Activated CD4-positive, alpha-beta T cell treated with anti-CD3 and anti-CD28 coated beads, Interleukin-10, Interleukin-2, amounts not matched to agents 100 ng/mL and 50 ng/mL, durations not matched to agents 16 hours and 8 hours (primary cell): ENCODE results near the gene KIAA0319L.
"Not testable (repeated sequence)": the region's sequence is repeated elsewhere in the genome, so short reads cannot be mapped to it uniquely, and the experiment has no call there.

Source experiments
- DNase-seq: peaks from one replicate; pipeline ENCODE4 v3.0.0-alpha.2; 2020

KIAA0319L gene

DNA sequence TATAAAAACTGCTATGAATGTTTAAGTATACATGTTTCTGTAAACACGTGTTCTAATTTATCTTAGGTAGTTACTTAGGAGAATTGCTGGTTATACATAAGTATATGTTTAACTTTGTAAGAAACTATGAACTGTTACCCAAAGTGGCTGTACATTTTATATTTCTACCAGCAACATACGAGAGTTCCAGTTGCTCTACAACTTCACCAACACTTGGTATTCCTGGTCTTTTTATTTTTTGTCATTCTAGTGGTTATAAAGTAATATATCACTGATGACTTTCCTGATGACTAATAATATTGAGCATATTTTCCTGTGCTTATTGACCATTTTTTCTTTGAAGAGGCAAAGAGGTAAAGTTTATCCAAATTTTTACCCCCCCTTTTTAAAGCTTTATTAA is 76.0 kb downstream of the KIAA0319L start:
- no peak for DNase-seq

DNA sequence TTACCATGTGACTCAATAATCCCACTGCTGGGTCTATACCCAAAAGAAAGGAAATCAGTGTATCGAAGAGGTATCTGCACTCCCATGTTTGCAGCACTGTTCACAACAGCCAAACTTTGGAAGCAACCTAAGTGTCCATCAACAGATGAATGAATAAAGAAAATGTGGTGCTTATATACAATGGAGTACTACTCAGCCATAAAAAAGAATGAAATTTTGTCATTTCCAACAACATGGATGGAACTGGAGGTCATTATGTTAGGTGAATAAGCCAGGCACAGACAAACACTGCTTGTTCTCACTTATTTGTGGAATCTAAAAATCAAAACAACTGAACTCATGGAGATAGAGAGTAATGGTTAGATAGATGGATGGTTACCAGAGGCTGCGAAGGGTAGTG is 79.3 kb downstream of the KIAA0319L start:
- no peak for DNase-seq

DNA sequence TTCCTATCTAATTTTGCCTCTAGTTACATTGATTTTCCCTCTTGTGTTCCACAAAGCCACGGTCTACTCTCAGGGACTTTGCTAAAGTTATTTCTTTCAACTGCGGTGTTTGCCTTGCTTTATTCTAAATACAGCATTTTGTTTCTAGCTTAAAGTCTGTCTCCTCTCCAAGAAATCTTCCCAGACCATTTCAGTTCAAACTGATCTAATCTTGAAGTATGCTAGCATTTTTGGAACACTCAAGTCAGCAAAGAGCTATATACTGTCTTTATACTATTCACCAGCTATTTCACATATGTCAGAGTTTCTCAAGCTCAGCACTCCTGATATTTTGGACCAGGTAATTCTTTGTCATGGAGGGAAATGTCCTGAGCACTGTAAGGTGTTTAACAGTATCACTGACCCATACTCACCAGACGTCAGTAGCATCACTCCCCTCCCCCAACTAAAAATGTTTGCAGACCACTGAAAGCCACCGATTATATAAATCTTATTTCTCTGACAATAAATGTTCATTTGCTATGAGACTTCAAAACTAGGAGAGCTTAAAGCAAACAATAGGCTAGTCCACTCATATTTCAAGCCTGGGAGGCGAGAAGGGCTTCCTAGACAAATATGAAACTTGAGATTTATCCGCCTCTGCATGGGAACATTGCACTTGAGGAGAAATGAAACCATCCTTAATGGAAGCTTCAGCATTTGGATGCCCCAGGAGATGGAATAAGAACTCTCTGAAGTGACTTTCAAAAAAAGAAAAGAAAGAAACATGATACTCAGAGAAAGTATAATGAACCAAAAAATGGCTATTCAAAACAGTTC is 81.1 kb downstream of the KIAA0319L start:
- no peak for DNase-seq

DNA sequence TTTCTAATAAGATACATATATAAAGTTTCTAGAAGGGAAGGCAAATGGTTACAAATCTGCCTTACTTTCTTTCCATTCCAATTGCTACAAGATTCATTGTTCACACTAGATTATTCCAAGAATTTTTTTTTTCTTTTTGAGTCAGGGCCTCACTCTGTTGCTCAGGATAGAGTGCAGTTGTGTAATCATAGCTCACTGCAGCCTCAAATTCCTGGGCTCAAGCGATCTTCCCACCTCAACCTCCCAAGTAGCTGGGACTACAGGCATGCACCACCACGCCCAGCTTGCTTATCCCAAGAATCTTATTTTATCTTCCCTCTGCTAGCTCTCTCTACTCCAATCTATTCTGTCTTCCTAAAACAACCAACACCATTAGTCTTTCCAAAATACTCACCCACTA is 81.8 kb downstream of the KIAA0319L start:
- no peak for DNase-seq

DNA sequence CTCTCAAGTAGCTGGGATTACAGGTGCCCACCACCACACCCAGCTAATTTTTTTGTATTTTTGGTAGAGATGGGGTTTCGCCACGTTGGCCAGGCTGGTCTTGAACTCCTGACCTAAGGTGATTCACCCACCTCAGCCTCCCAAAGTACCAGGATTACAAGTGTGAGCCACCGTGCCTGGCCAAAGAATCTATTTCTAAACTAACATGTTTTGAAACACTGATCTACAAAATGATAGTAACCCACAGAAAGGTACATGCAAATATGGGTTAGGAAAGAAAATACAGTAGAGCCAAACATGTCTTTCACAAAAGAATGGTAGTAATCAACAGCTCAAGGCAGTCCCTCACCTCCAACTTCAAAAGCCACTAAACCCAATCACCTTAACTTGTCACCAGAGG is 84.0 kb downstream of the KIAA0319L start:
- not testable (repeated sequence) for DNase-seq

DNA sequence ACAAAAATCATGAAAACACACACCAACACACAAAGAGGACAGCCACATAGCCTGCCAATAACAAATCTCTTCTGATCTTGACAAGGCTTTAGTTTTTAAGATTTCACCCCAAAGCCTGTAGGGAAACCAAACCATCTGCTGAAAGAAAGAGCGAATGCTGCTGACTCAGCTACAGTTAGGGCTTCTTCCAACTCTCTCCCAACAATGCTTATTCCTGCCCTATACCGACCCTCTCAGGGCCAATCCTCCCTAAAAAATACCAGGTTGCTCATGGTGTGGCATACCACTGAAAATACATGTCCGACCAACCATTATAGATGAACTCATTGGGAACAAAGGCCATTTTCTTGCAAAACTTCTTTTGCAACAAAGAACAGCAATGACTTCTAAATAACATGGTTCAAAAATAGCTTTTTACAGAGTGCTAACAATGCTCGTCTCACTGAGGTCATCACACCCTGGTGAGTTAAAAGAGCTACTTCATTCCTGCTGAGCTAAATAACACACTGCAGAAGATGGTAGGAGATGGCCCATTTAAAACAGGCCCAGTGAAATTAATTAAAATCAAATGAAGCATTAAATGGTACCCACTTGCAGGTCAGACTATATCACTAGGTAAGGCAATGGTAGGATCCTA is 86.1 kb downstream of the KIAA0319L start:
- DNase-seq = no peak

DNA sequence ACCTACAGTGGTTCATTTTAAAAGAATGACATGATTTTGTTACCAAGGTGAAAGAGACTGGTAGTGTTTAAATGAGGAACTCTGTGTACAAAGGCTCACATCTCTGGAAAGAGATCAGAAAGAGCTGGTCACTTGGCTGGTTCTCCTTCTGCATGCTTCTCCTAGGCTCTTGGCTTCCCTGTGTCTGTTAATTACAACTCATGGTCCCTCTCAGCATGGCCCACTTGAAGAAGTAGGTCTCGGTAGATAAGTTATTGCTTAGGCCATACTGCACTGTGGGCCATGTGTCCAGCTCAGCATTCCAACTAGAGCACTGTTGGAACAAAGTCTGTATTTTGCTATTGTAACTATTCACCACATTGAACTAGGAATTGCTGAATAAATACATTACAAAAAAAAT is 91.1 kb downstream of the KIAA0319L start:
- DNase-seq = no peak

DNA sequence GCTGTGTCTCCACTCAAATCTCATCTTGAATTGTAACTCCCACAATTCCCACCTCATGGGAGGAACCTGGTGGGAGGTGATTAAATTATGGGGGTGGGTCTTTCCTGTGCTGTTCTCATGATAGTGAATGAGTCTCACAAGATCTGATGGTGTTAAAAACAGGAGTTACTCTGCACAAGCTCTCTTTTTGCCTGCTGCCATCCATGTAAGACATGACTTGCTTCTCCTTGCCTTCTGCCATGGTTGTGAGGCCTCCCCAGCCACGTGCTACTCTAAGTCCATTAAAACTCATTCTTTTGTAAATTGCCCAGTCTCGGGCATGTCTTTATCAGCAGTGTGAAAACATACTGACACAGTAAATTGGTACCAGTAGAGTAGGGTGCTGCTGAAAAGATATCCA is 93.5 kb downstream of the KIAA0319L start:
- not testable (repeated sequence) for DNase-seq

DNA sequence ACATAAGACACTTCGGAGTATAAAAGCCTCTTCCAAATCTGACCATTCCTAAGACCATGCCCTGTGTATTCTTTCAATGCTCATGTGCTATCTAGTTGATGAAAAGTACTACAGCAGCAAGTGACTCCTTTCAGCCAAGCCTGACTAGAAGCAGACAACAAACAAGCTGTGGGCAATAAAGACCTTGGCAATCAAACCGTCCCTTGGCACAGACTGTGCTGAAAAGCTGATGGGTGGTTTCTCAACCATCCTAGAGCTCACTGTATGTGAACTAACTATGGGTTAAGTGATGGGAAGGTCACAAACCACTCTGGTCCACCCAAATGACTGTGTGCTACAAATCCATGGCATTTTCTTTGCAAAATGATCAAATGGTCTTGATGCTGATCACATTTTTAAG is 94.0 kb downstream of the KIAA0319L start:
- DNase-seq = no peak

DNA sequence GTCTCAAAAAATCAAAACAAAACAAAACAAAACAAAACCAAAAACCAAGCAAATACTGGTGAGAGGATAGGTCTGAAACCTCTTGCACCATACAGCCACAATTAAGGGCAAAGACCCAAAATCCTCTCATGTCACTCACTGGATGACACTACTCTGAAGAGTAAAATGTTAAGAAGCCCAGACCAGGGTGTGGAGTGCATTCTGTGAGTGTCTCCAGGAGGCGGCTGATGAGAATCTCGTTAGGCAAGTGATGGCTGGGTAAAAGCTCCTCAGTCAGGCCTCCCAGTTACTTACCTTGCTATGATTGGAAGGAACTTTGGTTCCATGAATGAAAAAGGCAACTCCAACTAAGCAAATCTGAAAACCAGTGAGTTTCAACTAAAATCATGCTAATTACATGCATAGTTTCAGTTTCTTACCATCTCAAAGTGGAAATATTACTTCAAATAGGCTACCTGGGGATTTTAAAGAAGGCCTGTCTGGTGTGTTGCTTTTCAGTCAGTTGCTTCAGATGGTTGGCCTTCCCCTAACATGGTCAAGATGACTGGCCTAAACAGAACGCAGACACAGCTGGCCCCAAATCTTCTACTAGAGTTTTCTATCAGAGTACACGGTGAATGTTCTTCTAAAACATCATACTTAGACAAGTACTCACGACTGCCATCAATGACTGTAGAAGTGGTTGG is 95.1 kb downstream of the KIAA0319L start:
- DNase-seq = peak; percentile 27

DNA sequence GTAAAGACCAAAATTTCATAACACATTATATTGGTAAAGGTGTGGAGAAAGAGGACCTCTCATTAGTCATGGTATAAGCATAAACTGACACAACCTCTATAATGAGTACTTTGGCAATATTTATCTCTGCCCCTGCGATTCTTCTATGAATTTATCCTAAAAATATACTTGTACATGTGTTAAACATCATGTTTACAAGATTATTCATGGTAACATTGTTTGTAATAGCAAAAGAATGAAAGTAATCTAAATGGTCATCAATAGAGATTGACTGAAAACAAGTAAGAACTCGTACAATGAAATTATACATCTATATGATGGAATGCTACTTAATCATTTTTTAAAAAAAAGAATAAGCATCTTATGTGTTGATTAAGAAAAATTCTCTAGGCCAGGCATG is 96.4 kb downstream of the KIAA0319L start:
- DNase-seq = no peak

DNA sequence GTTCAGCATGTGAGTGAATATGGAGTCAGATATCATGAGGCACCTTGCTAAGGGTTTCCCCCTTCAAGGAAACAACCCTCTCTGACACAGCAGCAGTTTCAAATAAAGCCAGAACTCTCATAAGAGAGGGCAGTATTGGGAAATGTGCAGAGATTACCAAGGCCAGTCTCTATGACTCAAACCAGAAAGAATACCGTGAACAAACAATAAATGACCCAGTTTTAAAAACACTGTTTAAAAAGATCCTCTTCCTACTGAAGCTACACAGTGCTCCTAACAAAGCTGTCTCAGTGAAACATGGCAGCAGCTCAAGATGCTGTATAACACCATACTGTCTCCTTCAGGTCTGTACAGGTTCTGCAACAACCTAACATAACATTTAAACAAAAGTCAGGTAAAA is 102.6 kb downstream of the KIAA0319L start:
- DNase-seq = peak; percentile 56

DNA sequence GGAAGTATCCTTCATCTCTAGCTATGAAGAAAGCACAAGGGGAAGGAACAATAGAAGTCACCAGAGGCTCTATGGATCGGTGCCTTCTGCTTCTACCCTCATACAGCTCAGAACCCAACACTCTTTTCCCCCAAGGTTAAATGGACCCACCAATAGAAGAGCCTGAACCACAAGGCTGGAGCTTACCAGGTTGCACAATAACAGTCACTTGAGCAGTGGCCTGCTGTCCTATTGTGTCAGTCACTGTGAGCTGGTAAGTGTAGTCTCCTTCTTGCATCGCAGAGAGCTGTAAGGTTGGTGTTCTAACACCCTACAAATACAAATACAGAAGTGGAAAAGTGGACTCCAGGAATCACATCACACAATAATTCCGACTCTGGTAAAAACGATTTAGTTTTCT is 103.0 kb downstream of the KIAA0319L start:
- DNase-seq = no peak

DNA sequence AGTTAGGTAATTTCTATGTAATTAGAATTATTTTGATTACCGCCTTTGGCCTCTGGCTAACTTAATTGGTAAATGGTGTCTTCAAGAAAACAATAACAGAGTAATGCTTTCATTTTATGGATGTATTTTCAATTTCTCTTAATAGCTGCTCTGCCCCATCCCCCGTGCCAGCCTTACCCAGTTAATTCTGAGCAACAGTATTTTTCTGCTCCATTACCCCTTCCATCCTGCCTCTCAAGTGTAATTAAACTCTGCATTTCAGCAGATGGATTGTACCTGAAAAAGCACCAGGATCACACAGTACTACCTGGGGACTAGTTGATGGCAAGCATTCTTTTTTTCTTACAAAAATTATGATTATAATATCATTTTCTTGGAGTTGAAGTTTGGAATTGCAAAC is 104.2 kb downstream of the KIAA0319L start:
- no peak for DNase-seq

DNA sequence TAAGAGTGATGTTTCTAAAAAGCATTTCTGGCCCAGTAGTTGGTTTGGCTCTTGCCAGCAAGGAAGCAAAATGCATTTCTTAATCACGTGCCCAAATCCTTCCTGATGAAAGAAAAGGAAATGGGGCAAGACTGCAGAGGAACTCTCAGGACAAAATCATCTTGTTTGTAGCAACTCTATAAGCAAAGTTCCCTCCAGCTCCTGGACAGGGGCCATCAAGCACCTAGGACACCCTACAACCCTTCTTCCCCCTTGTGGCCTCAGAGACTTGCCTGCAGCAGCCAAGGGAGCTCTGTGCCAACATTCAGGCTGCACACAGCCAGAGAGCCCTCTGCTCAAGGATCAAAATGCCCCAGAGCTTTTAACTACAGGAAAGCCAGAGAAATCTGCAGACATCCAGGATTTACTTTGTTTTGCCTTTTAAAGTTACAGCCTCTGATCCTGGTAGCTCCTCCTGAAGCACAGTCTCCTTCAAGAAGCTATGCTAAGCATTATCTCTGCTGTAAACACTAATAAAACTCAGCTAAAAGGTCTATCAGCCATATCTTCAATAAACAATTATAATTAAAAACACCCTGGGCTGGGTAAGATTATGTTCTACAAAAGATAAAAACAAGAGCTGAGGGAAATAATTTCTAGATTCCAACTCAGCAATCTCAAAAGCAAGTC is 105.0 kb downstream of the KIAA0319L start:
- no peak for DNase-seq

DNA sequence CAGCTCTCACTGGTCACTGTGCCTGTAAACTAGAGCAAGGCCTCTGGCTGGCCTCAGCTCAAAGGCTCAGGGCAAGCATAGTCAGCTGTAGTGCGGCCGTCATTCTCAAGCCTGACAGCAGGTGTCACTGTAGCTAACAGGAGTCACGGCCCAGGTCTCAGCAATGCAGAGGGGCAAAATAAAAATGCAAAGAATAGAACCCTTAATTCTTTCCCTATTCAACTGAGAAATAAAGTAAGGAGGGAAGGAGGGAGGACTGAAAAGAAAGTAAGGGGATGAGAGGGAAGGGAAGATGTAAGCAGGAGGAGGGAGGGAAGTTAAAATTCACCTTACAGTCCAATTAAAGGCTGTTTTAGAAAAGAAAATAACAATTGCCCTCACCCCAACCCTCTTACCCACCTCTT is 106.1 kb downstream of the KIAA0319L start:
- DNase-seq = peak; percentile 81

DNA sequence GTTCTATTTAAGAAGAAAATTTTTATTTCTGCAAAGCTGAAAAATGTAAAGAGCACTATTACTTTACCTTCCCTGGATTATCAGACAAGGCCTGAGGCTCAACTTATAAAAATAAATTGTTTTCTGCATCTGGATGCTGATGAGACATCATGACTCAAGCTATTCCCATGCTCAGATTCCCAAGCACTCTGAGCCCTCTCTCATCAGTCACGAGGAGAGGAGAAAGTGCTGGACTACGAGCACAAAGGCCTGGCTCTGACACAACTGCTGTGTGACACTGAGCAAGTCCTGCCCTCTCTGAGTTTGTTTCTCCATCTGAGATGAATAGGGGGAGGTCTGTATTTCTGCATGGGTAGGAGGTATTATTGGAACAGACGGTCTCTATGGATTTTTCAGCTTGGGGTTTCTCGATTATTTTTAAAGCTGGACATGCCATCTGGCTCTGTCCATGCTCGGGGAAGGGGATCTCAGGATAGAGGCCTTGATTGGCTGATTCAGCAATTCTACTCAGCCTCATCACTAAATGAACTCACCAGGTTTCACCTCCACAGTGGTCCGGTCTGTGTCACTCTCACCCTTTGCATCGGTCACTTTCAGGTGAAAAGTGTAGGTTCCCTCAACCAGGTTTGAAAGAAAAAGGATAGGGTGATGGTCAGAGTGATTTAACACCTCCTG is 107.7 kb downstream of the KIAA0319L start:
- DNase-seq = no peak

DNA sequence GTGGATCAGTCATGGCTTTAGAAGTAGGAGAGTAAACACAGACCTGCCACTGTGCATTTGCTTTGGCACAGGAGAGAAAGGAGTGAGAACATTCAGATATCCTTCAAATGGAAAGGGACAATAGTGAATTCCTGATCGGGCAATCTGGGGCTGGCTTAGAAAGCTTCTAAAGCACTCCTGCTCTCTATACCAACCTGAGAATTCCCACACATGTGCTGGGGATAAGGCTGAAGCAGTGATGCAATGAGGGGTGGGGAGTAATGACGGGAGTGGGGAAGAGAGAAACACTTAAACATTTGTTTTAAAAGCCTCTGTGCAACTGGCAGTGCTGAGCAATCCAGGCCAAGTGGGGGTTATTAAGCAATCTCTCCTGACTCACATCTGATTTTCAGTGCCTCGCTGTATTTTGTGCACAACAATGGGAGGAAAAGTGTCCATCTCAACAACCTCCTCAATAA is 108.8 kb downstream of the KIAA0319L start:
- no peak for DNase-seq

DNA sequence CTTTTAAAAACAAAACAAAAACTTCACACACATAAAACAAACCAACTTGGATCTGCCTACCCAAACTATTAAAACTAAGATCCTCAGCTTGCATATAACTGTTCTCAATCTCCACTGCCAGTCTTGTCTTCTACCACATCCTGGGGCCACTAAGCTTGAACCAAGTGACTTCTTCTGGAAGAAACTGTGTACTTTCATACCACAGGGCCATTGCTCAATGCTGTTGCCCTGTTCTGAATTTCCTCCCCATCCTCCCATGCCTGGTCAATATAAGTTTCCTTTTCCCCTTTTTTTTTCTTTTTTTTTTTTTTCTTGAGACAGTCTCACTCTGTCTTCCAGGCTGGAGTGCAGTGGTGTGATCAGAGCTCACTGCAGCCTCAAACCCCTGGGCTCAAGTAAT is 109.9 kb downstream of the KIAA0319L start:
- peak; percentile 32 for DNase-seq

DNA sequence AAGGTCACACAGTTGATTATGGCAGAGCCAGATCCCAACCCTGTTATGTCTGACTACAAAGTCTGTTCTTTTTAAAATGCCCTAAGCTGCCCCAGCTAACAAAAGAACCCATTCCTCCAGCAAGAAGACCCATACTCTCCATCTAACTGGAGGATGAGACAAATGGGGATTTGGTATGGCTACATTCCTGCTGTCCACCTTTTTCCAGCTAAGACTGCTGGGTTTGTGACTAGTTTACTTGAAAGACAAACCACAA is 112.8 kb downstream of the KIAA0319L start:
- no peak for DNase-seq

DNA sequence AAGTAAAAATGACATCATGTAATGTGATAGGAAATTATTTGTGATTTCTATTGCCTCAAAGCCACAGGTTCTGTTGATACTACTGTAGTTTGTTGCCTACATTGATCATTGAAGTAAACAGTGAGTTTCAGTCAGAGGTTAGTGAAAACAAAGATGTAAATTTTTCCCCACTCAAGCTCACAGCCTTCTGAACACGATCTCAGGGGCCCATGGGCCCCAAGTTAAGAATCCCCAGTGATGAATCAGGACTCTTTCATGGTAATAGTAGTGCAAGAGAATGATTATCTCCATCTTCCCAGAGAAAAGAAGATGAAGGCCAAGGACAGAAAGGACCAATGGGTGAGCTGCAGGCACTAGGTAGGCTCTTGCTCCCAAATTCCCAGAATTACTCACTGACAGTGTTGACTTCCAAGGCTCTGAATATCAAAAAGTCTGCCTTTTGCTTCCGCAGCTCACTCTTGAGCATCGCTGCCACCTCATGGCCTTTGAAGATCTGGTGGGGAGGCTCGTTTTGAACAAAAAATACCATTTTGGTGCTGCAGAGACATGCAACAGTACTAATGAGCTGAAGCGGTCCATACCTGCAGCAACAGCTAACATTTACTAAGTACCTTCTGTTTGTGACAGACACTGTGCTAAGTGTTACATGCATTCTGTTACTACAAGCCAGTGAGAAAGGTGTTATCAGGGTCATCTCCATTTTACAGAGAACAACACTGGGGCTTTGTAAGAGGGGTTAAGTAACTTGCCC is 113.3 kb downstream of the KIAA0319L start:
- no peak for DNase-seq

DNA sequence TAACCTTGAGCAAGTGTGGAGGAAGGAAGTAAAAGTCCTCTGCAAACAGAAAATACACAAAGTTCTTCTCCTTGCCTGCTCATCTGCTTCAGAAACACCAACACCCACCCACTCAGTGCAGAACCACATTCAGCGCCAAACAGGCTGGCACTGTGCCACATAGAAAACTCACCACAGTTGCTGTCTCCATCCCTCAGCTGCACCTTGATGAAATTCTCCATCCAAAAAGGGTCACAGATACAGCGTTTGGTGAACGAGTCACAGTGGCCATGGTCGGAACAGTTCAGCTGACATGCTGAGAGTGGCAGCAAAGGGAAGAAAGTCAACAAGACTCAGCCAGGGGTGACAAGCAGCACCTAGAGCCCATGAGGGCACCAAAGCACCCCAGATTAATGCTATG is 114.5 kb downstream of the KIAA0319L start:
- no peak for DNase-seq
